KOPT-K1 (cell line): ENCODE data around the gene CHD1.

ENCODE experiments used
- H3K27ac ChIP-seq: fragments of 200-600 bp; sonication (generic); 2 replicates; pipeline ENCODE4 v1.5.1; 2016; ENCODE audit warnings: antibody characterized with exemption, mild to moderate bottlenecking, low read depth, low read length; ENCODE audit not compliant: poor library complexity, severe bottlenecking
- H3K36me3 ChIP-seq: fragments of 200-600 bp; sonication (generic); 2 replicates; pipeline ENCODE4 v1.5.1; 2017; ENCODE audit warnings: antibody characterized with exemption, mild to moderate bottlenecking, low read length, moderate library complexity; ENCODE audit not compliant: insufficient read depth
- H3K9me3 ChIP-seq: fragments of 200-600 bp; sonication (generic); 2 replicates; pipeline ENCODE4 v1.5.1; 2017; ENCODE audit warnings: antibody characterized with exemption, low read length, mild to moderate bottlenecking; ENCODE audit not compliant: insufficient read depth, poor library complexity, severe bottlenecking

Gene CHD1

DNA sequence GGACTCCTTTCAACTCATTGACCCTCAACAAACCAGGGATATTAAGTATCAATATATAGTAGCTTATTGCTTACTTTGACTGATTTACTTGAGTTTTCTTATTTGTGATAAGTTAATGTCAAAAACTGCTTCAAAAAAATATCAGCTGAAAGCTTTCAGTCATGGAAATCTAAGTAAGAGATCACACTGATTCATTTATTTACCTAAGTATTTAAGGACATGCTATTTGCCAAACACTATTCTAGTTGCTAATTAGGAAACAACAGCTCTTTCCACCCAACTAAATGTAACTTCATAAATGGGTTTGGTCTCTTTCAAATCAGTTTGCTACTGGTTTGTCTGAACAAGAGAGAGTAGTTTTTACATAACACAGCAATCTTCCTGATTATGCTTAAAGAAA lies 48.2 kb downstream of the CHD1 start:
- Histone ChIP-seq H3K27ac (no peak overlapping the region), H3K36me3 (peaks cover 99% of the 10 kb centered on the region), H3K9me3 (no peaks in the 10 kb centered on the region)

DNA sequence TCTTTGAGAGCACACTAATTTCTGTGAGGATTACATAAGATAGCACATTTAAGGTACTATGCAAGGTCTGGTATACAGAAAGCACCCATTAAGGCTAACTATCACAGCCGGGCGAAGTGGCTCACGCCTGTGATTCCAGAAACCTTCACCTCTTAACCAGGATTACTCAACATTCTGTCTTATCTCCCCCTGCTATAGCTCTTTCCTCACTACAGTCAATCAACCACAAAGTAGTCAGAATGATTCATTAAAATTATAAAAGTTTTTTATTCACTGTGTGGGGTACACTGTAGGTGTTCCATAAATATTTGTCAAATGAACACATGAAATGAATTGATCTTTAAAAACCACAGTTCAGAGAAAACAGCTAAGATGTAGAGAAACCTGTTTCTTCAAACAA lies 48.7 kb downstream of the CHD1 start:
- H3K27ac ChIP-seq, result no peak overlapping the region
- H3K36me3 ChIP-seq, result peaks cover 99% of the 10 kb centered on the region
- no peaks in the 10 kb centered on the region for H3K9me3 ChIP-seq

DNA sequence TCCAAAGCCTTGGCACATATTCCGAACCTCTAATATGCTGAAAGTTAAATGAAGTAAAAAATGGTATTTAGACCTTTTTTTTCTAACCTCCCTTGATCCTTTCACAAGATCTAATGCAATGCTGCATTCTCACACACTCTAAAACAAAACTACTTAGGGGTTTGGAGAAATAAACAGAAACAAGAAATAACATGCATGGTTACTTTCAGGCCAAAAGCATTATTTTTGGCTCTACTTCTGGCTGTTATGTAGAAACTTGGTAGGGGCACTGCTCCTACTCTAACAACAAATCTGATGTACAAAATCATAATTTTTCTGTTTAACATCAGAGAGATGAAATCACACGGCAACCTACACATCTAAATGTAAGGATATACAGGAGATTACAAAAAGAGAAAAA lies 51.2 kb downstream of the CHD1 start:
- peaks cover 100% of the 10 kb centered on the region for H3K36me3 ChIP-seq

DNA sequence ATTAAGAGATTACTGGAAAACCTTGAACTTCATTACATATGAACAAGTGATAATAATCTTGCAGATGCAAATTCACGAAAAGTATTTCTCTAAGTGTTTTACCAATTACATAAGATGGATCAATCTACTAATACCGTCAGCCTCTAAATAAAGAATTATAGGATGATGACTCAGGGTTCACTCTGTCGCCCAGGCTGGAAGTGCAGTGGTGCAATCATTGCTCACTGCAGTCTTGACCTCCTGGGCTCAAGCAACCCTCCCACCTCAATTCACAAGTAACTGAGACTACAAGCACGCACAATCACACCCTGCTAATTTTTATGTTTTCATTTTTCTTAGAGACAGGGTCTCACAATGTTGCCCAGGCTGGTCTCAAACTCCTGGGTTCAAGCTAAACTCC lies 56.1 kb downstream of the CHD1 start:
- Histone ChIP-seq H3K9me3 (no peaks in the 10 kb centered on the region), H3K27ac (no peak overlapping the region), H3K36me3 (peaks cover 100% of the 10 kb centered on the region)

More for the DNA sequence above, 51.2 kb downstream of the CHD1 start:
- Histone ChIP-seq H3K9me3 (no peaks in the 10 kb centered on the region), H3K27ac (no peak overlapping the region)

DNA sequence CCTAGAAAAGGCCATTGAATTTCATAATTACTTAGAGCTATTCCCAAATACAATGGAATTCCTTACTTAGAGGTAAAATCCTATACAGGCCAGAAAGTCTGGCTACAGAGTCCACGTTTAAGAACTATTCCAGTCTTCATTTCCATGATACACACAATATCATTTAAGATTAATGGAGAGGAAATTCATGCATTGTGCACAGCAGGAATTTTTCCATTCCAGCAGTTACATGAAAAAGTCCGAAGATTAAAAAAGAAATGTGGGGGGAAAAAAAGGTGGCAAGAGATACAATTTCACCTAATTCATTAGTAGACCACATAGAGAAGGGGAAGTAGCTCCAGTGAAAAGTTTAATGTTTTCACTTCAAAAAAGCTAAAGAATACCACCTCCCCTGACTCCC lies 63.1 kb downstream of the CHD1 start:
- H3K27ac ChIP-seq, result no peak overlapping the region
- H3K9me3 ChIP-seq, result no peaks in the 10 kb centered on the region
- H3K36me3 ChIP-seq, result peaks cover 99% of the 10 kb centered on the region

DNA sequence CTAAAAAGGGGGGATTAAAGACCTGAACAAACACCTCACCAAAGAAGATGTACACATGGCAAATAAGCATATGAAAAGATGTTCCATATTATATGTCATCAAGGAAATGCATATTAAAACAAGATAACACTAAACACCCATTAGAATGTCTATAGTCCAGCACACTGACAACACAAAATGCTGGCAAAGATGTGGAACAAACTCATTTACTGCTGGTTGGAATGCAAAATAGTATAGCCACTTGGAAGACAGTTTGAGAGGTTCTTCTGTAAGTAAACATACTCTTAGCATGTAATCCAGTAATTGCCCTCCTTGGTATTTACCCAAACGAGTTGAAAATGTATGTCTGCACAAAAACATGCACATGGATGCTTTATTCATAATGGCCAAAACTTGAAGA lies 81.8 kb downstream of the CHD1 start:
- Histone ChIP-seq H3K36me3 (no peaks in the 10 kb centered on the region), H3K27ac (no peak overlapping the region), H3K9me3 (peaks cover 26% of the 10 kb centered on the region)

DNA sequence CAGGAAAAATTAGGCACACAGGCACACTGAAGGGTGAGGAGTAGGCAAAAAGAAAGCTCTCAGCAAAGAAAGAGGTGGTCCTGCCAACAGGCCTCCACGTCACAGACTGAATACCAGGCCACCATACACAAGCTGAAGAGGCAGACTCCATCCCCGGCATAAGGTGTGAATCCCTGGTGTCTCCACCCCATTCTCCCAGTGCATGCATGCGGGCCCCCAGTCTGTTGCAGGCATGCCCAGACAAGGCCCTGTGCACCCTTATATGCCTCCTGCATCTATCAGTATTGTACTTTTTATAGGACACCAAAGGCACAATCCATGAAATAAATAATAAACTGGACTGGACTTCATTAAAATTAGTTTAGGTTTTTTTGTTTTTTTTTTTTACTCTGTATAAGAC lies 82.3 kb downstream of the CHD1 start:
- no peak overlapping the region for H3K27ac ChIP-seq

DNA sequence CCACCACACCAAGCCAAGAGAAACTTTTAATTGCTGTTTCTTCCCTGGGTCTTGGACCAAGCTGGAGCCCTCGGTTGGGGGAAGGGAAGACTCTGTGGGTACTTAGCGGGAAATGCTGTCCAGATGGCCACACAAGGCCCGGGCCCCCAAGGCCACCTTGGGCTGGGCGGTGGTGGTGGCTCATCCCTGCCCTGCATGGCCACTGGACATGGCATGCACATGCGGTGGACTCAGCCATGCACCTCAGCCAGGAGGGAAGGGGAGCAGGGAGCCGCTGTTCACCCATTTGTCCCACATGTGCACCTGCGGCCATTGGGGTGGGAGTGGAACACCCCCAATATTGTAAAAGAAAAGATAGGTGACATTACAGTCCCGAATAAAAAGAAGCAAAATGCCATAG lies 82.9 kb downstream of the CHD1 start:
- H3K36me3 ChIP-seq, result no peaks in the 10 kb centered on the region
- H3K27ac ChIP-seq, result no peak overlapping the region

More for the DNA sequence above, 82.3 kb downstream of the CHD1 start:
- no peaks in the 10 kb centered on the region for H3K36me3 ChIP-seq
- H3K9me3 ChIP-seq, result peaks cover 26% of the 10 kb centered on the region

DNA sequence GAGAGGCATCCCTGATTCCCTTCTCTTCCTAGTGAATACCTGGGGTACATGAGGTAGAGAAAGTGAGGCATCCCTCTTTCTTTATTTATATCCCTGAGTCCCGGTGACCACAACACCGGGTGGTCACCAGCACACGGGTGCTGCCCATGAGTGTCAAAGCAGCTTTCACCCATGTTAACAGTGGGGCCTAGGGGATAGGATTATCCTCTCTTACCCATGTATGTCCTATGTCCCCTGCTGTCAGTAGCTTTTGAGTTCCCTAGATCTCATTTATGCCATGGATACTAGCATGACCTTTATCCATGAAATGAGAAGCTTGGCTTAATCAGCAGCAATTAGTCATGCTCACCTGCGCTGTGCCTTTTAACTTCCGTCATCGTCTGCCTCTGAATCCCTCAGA lies 83.9 kb downstream of the CHD1 start:
- Histone ChIP-seq H3K9me3 (peaks cover 26% of the 10 kb centered on the region), H3K36me3 (no peaks in the 10 kb centered on the region), H3K27ac (no peak overlapping the region)

More for the DNA sequence above, 82.9 kb downstream of the CHD1 start:
- H3K9me3 ChIP-seq, result peaks cover 26% of the 10 kb centered on the region

DNA sequence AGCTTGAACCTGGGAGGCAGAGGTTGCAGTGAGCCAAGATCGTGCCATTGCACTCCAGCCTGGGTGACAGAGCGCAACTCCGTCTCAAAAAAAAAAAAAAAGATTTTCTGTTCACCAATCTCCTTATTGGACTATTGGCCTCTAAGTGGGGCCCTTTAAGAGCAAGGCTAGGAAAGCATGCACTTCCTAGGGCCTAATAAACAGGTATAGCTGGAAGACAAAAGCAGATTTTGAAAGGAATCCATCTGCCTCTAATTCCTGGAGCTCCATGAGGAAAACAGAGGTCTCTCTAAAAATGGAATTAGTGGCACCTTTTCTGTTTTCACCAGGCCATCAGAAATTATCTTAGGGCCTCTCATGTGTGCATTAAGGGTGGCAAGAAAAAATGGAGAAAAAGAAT lies 85.3 kb downstream of the CHD1 start:
- H3K36me3 ChIP-seq, result no peaks in the 10 kb centered on the region

DNA sequence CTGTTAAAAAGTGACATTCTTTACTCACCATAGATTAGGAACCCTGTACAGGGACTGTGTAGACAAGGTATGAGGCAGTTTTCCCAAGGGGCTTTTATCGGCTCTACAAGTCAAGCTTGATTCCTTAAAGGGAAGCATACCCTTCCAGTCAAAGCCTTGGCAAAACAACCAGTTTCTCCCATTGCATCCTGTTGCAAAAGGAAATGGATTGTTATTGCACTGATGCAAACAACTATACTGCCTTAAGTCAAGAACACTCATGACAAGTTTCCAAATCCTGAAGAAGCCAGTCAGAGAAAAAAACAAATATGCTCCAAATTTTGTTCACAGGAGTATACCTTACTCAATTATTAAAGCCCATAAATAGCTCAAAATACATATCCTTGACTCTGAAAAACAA lies 87.9 kb downstream of the CHD1 start:
- H3K36me3 ChIP-seq, result no peaks in the 10 kb centered on the region
- H3K9me3 ChIP-seq, result peaks cover 26% of the 10 kb centered on the region
- H3K27ac ChIP-seq, result no peak overlapping the region

More for the DNA sequence above, 85.3 kb downstream of the CHD1 start:
- peaks cover 26% of the 10 kb centered on the region for H3K9me3 ChIP-seq
- no peak overlapping the region for H3K27ac ChIP-seq

DNA sequence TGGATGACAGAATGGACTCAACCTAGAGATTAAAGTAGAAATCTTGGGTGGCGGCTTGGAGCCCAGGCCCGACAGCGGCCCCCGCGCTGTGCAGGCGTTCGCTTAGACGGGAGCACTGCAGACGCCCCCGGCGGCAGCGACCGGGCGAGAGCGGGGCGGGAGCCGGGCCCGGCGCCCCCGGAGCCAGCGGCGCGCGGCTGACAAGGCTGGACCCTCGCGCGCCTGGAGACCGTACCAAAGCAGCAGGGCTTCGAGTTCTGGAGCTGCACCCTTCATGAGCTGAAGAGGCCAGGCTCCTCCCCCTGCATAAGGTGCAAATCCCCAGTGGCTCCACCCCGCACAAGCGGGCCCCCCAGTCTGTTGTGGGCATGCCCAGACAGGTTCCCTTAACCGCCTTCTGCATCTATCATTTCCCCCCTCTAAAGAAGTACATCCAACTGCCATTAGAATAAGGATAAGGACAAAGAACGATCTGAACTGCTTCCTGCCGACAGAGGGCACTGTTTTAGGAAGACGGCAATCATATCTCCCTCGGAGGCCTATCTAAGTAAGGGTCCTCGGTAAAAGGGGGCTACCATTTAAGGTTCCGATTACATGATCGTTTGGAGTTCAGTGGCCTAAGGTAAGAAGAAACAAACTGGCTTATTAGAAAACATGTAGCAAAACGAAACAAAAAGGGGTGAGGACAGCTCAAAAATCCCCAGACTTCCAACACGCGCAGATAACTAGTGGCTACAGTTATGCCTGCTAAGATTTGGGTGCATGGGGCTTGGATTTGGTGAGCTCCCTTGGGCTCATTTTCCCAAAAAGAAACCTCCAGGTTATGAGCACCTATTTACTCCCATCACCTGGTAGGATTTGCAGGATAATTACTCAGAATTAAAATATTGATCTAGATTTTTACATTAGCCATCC lies 89.1 kb downstream of the CHD1 start:
- H3K9me3 ChIP-seq, result peaks cover 18% of the 10 kb centered on the region
- no peak overlapping the region for H3K27ac ChIP-seq
- no peaks in the 10 kb centered on the region for H3K36me3 ChIP-seq

DNA sequence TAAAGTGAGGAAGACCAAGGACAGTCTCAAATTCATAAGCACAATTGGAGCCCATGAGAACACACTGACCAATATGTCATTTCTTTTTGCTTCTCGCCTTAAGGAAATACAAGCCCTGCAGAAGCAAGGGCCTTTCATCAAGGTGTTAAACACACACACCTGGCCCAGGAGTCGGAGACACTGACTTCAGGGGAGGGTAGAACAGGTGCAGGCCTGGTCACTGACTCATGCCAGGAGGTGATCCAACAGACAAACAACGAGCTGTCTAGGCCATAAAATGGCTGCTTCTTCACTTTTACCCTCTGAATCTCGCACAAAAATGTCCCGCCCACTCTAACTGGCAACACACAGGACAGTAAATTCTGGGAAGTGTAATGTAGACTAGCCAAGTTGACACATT lies 92.6 kb downstream of the CHD1 start:
- Histone ChIP-seq H3K27ac (no peak overlapping the region), H3K36me3 (no peaks in the 10 kb centered on the region), H3K9me3 (no peaks in the 10 kb centered on the region)

DNA sequence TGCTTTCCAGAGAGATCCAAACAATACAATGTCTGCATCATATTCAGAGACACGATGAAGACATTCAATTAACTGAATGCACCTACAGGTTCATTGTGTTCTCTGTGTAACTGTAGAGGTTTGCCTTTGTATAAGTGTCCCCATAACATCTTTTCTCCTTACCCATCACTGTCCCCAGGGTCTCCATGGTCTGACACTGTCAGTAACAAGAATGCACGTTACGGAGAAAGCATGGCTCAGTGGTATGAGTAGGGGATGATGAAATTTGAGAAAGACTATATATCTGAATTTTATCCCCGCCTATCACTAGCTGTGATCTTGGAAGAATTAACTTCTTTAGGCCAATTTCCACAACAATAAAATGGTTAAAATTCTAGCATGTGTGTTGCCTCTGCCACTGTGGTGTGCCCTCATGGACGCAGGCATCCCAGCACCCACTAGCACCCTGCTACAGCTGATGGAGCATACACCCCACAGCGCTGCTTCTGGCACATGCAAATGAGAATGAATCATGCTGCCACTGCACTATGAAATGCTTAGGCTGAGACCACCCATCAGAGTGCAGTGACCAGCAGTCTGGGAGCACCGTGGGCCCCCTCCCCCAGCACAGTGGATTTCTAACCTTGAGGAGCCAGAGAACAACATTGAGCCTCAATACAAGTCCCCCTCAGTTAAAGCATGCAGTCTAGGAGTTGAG lies 101.1 kb downstream of the CHD1 start:
- Histone ChIP-seq H3K27ac (no peak overlapping the region), H3K36me3 (no peaks in the 10 kb centered on the region), H3K9me3 (no peaks in the 10 kb centered on the region)

DNA sequence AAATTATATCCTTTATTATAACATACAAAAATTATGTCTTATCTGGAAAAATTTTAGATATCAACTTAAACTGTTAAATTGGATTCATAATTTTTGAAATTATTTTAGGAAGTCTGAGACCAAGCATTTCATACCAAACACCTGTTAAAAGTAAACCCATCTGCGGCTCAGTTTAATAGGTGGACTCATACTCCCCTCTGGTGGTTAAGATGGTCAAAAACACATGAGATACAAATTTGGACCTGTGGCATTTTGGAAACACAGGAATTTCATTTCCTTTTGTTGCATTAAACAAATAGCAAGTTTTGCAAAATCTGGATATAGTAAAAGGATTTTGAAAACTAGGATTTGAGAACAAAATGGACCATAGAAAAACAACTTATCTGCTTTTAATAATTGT lies 101.6 kb downstream of the CHD1 start:
- Histone ChIP-seq H3K27ac (no peak overlapping the region), H3K9me3 (no peaks in the 10 kb centered on the region), H3K36me3 (no peaks in the 10 kb centered on the region)
